ENCODE data around the gene BCCIP. TPM values are rescaled to one million over a fixed set of nuclear protein-coding genes. Genes with fewer than 3 reads are reported as not detected.

BCCIP gene
- total RNA-seq, 1 experiment from 2014 or later, result 159 TPM

GRCh38 chr10:125811251-125811650, 12.1 kb upstream of the BCCIP start (continued):
- TF ChIP-seq REST (IDR thresholded peaks at IDR 0.05; ENCODE audit: low read depth), result no peak
- TF ChIP-seq ZNF274 (IDR thresholded peaks at IDR 0.05; ENCODE audit: low read depth, low read length), result no peak
- TF ChIP-seq SRF (IDR thresholded peaks at IDR 0.05; ENCODE audit: low read depth), result no peak
- TF ChIP-seq SIN3A (IDR thresholded peaks at IDR 0.05; ENCODE audit: low read depth), result no peak
- no peak for TF ChIP-seq EZH2 (IDR thresholded peaks at IDR 0.05)
- TF ChIP-seq POLR2A (IDR thresholded peaks at IDR 0.05; ENCODE audit: borderline replicate concordance, extremely low read depth, insufficient read depth, insufficient read length), result no peak

- Histone ChIP-seq H3K27ac (ENCODE audit: low read depth, low read length) (no peak overlapping the region), H3K79me2 (ENCODE audit: insufficient read depth, low read length) (no peaks in the 10 kb centered on the region), H3K4me1 (ENCODE audit: control insufficient read depth in 1 of 2, insufficient read depth in 2 of 2, low read length in 2 of 2) (no peaks in the 10 kb centered on the region), H3K9me3 (ENCODE audit: control insufficient read depth in 1 of 2, insufficient read depth in 1 of 2, low read depth in 1 of 2, low read length in 2 of 2) (no peaks in the 10 kb centered on the region), H3K27me3 (ENCODE audit: insufficient read depth, low read length) (no peaks in the 10 kb centered on the region), H3K4me3 (replicated peaks in 1 of 2; ENCODE audit: low read depth in 1 of 2, low read length in 2 of 2) (no peak overlapping the region), H3K9ac (ENCODE audit: low read length) (no peak overlapping the region), H3K4me2 (ENCODE audit: low read length) (no peak overlapping the region), H3K36me3 (ENCODE audit: control insufficient read depth in 1 of 2, insufficient read depth in 2 of 2, low read length in 2 of 2) (peaks cover 0 to 10% of the 10 kb centered on the region in 2 experiments; a peak in 2 of 4 replicates), H3K9me2 (ENCODE audit: insufficient read depth) (no peaks in the 10 kb centered on the region), H2AFZ (ENCODE audit: low read depth, low read length, poor library complexity, severe bottlenecking) (no peak overlapping the region), H4K20me1 (ENCODE audit: insufficient read depth) (no peaks in the 10 kb centered on the region)
- CTCF ChIA-PET, result no interaction called here
- DNase-seq (ENCODE audit: low read depth, low spot score) (no peak), ATAC-seq (no peak)
- RAD21 ChIA-PET (ENCODE audit: low non-redundant PET in 1 of 2, low total read pairs in 2 of 2, uncharacterized antibody in 2 of 2, unreplicated experiment in 2 of 2), result no interaction called here
- BruUV-seq (replicated peaks), result no TSS peak
- intact Hi-C loops (cut with micrococcal nuclease), result no loop called here
- TF ChIP-seq TCF7L2 (IDR thresholded peaks at IDR 0.05; ENCODE audit: borderline replicate concordance, extremely low read depth, insufficient read depth, insufficient read length) (no peak), EZH2 (IDR thresholded peaks at IDR 0.05) (no peak), SP1 (IDR thresholded peaks at IDR 0.05; ENCODE audit: low read depth) (no peak), EZH2phosphoT487 (IDR thresholded peaks at IDR 0.05; ENCODE audit: borderline replicate concordance) (no peak), ZNF274 (IDR thresholded peaks at IDR 0.05; ENCODE audit: low read depth, low read length) (no peak), YY1 (IDR thresholded peaks at IDR 0.05; ENCODE audit: extremely low read depth, insufficient replicate concordance, low read depth, low read length) (no peak), CEBPB (IDR thresholded peaks at IDR 0.05; ENCODE audit: low read depth) (no peak), EGR1 (IDR thresholded peaks at IDR 0.05; ENCODE audit: low read depth) (no peak)
- POLR2A ChIA-PET, result no interaction called here
These were observed 11.1 kb upstream of the BCCIP start for GRCh38 chr10:125812128-125812750.

Data from HCT116 (cell line).